Bronchial epithelial cell (primary cell): ENCODE measurements around the gene NUTM1. TPM values are rescaled to one million over a fixed set of nuclear protein-coding genes. Genes with fewer than 3 reads are reported as not detected.

Experiments
- DNase-seq: peaks from one replicate; pipeline ENCODE4 v3.0.0-alpha.2; 2010; ENCODE audit warnings: low read depth
- FAIRE-seq: peaks from 2 replicates; lab custom pipeline; 2011; peaks lifted over from hg19 to GRCh38; lab: Jason Lieb, UNC
- H3K27me3 ChIP-seq: 2 replicates; pipeline ENCODE4 v1.5.1; 2011; ENCODE audit warnings: low read length; ENCODE audit not compliant: control insufficient read depth, insufficient read depth
- H3K36me3 ChIP-seq: 2 replicates; pipeline ENCODE4 v1.5.1; 2011; ENCODE audit warnings: low read length; ENCODE audit not compliant: control insufficient read depth, insufficient read depth
- H3K4me3 ChIP-seq: 2 replicates; pipeline ENCODE4 v1.5.1; 2011; ENCODE audit warnings: mild to moderate bottlenecking, low read depth, low read length, control low read depth
- CTCF ChIP-seq: IDR thresholded peaks from 2 replicates; pipeline ENCODE4 v1.5.1; 2011; ENCODE audit warnings: mild to moderate bottlenecking, moderate library complexity, low read length, control low read depth, inconsistent platforms; ENCODE audit not compliant: insufficient read depth, severe bottlenecking
- total RNA-seq: library from RNA; depleted of rRNA; stranded (reverse); fragments of >200 nt; gene quantifications from 2 replicates; pipeline ENCODE4 v1.2.1, GENCODE V29; 2014

The NUTM1 gene
- total RNA-seq, 1 donor from 2014 or later = not detected

DNA sequence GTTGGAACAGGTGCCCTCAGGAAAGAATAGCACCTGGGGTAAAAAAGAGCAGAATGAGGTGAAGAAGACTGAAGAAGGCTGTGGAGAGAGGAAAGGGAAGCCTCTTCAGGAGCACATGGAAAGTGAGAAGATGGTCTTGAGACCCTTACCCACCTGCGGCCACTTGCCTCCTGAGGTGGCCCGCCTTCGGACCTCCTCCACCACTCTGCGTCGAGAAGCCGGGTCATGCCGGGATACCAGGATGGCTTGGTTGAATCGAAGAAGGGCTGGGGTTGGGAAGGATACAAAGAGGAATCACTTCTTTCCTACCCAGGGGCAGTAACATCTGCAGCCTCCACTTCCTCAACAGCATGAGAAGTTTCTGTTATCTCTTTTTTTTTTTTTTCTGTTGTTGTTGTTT, 20.9 kb downstream of the NUTM1 start:
- no peak overlapping the region for H3K4me3 ChIP-seq
- DNase-seq (no peak), FAIRE-seq (no peak)
- TF ChIP-seq CTCF = no peak
- peaks cover 8% of the 10 kb centered on the region for H3K36me3 ChIP-seq
- H3K27me3 ChIP-seq = no peaks in the 10 kb centered on the region

DNA sequence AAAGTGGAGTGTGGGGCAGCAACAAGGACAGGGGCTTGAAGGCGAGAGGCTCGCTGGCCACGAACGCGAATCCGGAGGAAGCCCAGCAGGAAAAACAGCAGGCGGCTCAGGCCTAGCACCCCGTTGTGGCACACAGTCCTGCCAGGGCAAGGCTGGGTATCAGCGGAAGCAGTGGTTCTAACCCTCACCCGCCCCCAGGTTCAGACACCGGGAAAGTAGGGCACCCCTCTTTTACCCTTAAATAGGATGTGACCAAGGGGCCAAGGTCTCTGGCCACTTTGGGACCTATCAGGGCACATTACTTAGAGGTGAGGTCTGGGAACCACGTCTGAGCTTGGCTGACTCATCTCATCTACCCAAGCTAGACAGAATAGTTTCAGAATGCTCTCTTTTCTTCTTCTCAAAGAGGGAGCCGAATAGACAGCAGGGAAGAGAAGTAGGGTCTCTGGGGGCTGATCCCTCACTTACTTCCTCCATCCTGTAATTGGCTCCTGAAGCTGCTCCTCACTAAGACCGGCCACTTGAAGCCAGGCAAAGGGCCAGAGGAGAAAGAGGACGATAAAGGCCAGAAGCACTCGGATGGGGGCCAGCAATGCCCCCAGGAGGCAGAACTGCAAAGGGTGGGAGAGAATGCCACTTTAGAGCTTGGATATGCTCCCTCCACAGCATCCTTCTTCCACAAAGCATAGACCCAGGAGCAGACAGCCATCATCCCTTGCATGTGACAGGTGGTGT, 22.1 kb downstream of the NUTM1 start:
- no peak for DNase-seq
- Histone ChIP-seq H3K36me3 (peaks cover 4% of the 10 kb centered on the region), H3K4me3 (no peak overlapping the region), H3K27me3 (no peaks in the 10 kb centered on the region)
- FAIRE-seq = no peak
- no peak for TF ChIP-seq CTCF

GRCh38 chr15:34365836-34366235, 22.7 kb downstream of the NUTM1 start:
- DNase-seq (no peak), FAIRE-seq (no peak)
- H3K27me3 ChIP-seq = no peaks in the 10 kb centered on the region
- TF ChIP-seq CTCF = no peak
- H3K4me3 ChIP-seq = peak overlapping the region; percentile 85
- peaks cover 4% of the 10 kb centered on the region for H3K36me3 ChIP-seq

DNA sequence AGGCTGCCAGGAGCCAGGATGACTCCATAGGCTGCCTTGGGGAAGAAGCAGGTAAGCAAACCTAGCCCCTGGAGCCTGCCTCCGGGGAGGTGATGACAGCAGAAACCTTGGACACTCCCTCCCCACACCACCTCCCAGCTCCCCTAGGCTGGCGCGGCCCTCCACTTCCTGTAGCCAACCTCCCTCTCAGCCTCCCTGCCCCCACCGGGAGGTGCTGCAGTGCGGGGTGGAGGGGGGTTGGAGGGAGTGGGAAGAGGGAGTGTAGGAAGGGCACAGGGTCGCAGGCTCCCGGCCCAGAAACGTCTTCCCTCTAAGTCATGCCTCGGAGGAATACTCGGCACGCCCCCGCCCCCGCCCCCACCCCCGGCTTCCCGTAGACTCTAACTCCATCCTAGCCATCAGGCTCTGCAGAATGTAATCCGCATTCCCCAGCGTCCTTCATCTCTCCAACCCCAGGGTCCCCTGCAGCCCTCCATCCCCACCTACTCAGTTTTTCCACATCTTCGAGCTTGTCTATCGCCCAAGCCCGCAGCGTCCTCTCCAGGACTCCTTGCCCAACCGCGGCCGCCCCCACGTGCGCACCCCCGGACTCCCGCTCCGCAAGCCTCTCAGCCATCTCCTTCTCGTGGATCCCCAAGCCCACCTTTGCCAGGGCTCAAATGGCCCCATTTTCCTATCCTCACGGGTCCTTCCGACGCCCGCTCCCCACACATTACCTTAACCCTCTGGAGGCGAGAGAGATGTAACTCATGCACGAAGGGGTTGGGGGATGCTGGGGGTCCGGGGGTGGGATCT, 23.4 kb downstream of the NUTM1 start:
- no peak for TF ChIP-seq CTCF
- peaks cover 4% of the 10 kb centered on the region for H3K36me3 ChIP-seq
- H3K4me3 ChIP-seq = peak overlapping the region; percentile 85
- DNase-seq = peak; percentile 62
- FAIRE-seq = no peak
- no peaks in the 10 kb centered on the region for H3K27me3 ChIP-seq

DNA sequence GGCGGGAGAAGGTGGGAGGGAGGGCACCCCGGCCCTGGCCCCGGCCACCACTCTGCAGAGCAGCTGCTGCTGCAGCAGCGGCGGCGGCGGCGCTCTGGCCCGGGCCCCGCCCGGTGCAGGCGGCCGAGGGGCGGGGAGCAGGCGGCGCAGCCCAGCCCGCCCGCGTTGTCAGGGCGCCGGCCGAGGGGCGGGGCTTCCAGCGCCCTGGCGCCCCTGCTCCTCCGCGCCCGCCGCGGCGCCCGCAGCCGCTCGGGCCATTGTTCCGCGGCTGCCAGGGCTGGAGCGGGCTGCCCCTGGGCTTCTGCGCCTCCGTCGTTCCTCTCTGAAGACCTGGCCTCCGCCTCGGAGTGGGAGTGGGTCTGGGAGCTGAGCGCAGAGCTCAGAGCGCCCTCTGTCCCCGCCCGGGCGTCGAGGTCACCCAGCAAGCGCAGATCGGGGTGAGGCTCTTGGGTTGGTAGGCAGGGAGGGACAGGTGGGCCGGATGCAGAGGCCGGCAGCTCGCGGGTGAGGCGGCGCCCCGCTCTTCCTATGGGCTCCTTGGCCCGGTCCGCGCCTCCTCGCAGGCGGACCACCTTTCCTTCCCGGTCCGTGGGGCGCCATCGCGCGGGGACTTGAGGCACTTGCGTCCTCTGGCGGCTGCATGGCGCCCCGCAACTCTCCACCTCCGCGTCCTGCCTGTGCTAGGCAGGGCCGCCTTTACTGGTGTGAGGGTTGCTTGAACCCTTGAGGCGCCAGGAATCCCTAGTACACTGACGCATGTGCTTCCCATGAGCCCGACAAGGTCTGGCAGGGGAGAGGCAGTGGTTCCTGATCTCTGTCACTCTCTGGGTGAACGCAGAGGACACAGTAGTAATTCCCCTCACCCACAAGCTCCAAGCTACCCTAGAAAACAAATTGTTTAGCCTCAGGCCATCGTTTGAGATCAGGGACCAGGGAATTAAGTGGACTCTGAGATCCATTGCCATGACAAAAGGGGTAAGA, 24.3 kb downstream of the NUTM1 start, which contains the start of gene LPCAT4:
Gene LPCAT4, minus strand, starts transcription at position 96 of the 981 bp plus-strand sequence. CDS start 96 bp downstream, outside the sequence.
- Histone ChIP-seq H3K4me3 (peak within 1 kb of the TSS; percentile 85), H3K27me3 (no peaks in the 10 kb centered on the region), H3K36me3 (peaks cover 2% of the 10 kb centered on the region)
- peak; percentile 95 for TF ChIP-seq CTCF
- DNase-seq (peak; percentile 72), FAIRE-seq (no peak)
